A204.1 (cell line): Measurements from ENCODE around the gene HSD17B12.

Experiments
- FAIRE-seq: peaks from 2 replicates; lab custom pipeline; 2012; peaks lifted over from hg19 to GRCh38; lab: Jason Lieb, UNC

Gene HSD17B12

DNA sequence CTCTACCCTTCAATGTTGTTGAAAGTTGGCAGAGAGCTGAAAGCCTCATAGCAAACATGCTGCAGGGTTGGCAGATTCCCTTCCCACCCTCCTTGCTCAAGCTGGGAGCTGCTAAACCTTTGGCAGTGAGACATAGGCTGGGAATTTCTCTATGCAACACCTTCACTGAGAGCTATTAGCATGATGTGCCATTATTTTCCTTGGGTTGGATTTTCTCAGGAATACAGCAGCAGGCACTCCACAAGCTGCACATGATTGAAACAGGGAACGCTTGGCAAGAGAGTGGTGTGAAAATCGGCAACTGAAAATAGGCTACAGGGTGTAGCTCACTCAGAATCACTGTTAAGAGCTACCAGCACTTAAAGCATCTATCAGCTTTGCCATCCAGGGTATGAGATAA, 190.5 kb downstream of the HSD17B12 start:
- FAIRE-seq, result no peak

DNA sequence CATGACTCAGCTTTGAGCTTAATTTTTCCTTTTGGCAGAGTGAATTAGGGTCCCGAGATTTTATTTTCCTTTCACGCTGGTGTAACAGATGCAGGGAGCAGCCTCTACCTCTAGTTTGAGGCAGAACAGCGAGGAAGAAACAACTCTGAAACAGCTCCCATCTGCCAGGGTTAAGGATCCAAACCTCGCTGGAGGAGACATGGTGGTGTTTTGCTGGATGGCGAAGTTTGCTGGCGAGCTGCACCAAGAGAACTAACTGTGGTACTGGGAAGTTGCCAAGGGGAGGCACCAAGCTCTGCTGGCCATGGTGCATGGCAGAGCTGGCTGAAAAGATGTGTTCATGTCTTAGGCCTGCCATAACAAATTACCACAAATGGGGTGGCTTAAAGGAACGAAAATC, 192.5 kb downstream of the HSD17B12 start:
- no peak for FAIRE-seq

DNA sequence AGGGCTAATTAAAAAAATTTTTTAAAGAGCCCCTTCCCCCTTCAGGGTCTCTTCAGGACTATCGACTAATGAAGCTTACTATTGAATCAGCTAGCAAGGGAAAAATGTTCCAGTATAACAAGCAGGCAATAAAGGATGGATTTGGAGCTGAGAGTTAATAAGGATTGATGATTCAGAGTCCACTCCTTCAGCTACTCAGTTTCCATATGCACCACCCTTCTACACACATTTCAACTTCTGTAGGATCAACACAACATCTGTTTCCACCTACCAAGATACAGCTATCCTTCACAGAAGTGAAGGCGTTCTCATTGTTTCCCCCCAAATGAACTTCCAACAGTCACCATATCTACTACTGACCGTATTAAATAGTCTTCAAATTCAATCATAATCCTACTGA, 193.5 kb downstream of the HSD17B12 start:
- no peak for FAIRE-seq

DNA sequence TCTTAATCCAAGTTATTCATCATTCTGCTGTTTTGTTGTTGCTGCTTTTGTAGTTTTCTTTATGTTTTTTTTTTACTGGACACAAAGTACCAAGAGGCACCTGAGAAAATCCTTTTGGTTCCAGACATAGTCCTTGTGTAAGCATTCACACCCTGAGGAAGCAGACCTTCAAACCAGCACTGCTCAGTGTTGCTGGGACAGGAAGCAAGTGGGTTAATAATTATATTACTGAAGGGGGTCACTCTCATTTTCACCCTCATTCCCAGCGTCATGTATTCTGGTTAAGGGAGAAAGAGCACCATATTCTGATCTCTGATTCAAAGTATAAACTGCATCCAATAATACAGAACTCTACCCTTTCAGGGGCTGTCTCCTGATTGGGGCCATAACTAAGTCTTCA, 194.2 kb downstream of the HSD17B12 start:
- no peak for FAIRE-seq

DNA sequence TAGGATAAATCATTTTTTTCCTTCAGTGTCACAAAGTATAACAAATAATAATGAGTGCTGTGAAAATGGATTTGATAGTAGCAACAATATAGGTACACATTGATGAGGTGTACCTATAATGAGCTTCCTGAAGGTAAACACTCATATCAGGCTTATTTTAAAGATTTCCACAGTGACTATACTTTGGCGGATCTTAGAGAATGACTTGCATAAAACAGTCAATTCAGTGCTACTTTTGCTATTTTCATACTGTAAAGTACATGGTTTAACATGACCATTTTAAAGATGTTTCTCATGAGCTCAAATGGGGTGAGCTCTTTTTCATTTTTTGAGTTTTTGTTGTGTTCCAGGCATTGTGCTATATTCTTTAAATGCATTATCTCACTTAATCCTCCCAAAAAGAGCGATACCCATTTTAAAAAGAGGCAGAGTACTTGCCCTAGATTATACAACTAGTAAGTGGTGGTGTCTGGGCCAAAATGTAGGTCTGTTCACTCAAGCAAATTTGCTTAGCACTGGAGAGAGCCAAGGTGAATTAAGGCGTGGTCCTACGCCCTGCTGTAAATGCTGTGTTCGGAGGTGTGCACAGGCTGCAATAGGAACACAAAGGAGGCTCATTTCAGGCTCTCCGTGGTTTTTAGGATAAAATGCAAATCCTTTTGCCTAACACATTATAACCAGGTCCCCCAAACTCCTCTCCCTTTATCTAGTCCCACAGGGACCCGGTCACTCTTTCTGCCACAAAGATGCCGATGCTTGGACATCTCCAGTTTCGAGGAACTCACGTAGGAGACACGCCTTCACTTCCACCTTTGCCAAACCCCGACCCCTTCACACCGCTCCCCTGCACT, 199.5 kb downstream of the HSD17B12 start:
- FAIRE-seq, result no peak

DNA sequence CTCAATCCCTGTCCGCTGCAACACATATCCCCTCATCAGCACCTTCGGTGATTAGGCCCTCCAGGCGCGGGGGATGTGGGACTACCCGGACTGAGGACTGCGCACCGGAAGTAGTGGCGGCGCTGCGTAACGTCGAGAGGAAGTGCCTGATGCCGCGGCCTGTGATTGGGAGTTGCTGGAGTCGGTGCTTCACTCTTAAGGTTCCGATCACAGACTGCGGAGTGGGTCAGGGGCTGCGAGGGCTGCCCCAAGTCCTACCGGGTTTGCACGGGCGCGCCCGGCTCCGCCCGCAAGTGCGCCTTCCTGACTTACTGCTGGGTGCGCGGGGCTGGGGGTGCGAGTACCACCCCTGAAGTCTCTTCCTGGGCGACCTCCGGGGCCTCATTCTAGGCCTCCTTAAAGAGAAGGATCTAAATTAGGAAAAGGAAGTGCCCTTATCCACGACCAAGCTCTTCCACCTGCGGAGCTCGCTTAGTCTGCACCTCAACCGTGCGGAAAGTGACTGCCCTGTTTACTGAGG, 200.2 kb downstream of the HSD17B12 start, which contains the start of gene ALKBH3:
ALKBH3 (plus strand) TSS at position 192 of the 520 bp plus-strand sequence. CDS start 1,822 bp downstream, outside the sequence.
- no peak for FAIRE-seq

DNA sequence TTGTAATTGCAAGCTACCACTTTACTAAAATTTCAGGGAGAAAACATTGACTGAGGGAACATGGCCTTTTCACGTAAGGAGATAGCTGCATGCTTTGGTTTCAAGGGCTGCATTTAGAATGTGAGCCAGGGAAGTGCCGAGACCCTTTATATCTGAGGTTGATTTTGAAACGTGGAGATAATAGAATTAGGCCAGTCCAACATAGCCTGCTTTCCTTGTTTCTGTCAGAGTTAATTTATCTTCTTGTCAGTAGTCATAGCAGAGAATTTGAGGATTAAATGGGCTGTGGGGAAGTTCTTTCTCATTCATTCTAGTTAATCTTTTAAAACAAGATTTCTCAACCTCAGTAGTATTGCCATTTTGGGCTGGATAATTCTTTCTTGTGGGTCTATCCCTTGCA, 212.3 kb downstream of the HSD17B12 start:
- FAIRE-seq, result no peak

DNA sequence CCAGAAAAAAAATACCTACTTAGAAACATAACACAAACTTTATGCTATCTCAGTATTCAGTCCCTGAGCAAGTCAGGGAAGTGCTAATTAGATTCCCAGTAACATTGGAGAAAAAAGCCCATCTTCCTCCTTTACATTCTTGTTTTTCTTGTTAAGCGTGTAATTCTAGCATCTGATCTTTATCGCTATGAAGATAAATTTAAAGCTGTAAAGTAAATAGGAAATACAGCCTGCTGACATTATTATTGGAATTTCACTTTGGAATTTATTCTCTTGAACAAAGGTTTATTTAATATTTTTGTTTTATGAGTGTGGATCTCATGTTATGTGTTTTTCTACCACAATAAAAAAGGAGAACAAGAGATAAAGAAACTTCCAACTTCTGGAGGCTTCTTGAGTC, 214.0 kb downstream of the HSD17B12 start:
- FAIRE-seq, result no peak

DNA sequence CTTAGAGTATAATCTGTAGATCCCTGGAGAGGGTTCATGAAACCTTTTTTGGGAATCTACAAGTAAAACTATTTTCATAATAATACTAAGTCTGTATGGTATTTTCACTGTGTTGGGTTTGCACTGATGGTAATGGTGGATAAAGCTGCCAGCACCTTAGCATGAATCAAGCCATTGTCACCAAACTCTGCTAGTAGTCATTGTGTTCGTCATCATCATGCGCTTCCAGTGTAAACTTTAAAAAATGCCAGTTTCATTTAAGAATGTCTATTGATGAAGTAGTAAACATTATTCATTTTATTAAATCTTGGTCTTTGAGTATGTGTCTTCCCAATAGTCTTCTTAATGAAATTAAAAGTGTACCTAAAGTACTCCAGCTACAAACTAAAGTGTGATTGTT, 215.1 kb downstream of the HSD17B12 start:
- no peak for FAIRE-seq

DNA sequence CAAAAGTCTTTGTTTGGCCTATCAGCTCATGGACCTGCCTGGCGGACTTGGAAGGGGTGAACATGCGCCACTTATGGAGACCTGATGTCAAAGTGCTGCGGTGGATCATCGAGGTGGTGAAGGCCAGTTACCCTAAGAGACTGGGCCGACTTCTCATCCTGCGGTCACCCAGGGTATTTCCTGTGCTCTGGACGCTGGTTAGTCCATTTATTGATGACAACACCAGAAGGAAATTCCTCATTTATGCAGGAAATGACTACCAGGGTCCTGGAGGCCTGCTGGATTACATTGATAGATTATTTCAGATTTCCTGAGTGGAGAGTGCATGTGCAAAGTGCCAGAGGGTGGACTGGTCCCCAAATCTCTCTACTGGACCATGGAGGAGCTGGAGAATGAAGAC, 218.0 kb downstream of the HSD17B12 start:
- no peak for FAIRE-seq

DNA sequence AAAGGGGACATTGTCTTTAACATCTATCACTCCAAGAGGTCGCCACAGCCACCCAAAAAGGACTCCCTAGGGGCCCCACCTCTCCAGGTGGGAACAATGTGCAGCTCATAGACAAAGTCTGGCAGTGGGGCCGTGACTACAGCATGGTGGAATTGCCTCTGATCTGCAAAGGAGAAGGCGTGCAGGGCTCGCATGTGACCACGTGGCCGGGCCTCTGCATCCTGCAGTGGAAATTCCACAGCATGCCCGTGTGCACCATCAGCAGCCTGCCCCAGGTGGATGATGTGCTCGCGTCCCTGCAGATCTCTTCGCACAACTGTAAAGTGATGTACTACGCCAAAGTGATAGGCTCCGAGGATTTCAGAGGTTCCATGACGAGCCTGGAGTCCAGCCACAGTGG, 218.6 kb downstream of the HSD17B12 start:
- FAIRE-seq, result no peak

DNA sequence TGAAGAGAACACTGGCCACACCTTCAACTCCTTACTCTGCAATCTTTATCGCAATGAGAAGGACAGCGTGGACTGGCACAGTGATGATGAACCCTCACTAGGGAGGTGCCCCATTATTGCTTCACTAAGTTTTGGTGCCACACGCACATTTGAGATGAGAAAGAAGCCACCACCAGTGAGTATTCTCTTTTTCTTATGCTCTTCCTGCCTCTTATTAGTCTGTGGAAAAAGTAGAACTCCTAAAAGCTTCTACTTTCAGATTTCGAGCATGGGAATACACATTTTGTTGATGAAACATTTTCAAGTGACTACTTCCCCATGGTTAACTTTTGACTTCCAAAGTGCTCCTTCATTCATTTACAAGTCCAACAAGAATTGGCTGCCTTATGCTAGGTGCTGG, 221.0 kb downstream of the HSD17B12 start:
- no peak for FAIRE-seq

DNA sequence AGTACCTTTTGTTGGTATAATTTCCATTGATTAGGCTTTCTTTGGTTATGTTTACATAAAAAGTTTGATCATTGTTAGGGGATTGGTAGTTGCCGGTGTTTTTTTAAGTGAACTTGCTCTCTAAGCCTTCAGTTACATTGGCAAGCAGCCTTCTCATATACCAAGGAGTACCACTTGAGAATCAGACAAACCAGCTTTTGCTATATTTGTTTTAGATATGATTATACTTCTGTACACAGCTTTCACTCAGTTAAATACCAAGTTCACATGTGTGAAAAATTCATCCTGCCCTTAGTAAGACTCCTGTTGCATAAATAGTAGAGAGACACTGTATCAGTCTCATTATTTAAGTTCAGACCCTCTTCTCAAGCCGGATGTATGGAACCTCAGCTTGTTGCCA, 222.5 kb downstream of the HSD17B12 start:
- no peak for FAIRE-seq

DNA sequence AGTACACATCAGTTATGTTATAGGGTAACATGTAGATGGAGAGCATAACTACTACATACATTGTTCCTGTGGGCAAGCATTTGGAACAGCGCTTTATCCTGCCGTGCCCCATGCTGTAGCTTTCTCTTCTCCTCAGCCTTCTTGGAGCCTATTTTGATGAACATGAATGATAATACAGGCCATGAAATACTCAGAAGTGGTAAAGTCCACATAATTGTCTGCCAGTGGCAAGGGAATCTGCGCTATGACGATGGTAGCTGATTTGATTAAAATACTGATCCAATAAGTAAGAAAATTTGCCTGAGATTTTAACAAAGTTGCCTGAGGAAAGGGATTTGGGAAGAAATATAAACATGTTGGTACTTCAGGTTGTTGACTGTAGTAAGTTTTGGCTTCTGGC, 223.4 kb downstream of the HSD17B12 start:
- FAIRE-seq, result no peak

DNA sequence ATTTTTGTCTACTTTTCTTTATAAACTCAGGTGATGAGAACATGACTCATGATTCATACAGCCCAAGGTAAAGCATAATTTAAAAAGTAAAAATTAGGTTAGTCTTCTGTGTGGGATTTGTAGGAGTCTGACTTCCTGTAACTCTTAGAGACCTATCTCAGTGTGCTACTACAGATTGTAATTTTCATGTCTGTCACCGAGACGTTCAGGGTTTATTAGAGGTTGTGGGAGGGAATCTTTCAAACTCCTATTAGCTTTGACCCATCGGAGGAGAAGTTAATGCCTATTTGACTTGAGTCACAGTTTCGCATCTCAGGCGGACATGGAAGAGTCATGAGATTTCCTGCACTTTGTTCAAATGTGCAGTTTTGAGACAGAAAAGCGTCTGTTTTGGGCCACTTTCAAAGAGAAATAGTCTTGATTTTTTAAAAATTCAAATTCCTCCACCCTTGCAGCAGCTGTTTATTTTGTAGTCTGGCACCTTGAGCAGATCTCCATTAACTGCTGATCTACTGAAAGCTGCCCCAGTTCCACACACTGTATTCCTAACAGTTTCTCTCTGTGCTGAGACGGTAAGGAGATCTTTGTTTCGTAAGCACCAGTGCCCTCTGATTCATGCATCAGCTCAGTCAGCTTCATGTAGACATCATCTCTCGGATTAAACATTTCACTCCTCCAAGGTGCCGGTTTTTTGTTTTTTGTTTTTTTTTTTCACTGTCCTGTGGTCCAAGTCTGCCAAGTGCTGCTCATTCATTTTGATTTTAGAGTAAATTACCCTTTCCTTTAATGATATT, 224.4 kb downstream of the HSD17B12 start:
- FAIRE-seq, result no peak

DNA sequence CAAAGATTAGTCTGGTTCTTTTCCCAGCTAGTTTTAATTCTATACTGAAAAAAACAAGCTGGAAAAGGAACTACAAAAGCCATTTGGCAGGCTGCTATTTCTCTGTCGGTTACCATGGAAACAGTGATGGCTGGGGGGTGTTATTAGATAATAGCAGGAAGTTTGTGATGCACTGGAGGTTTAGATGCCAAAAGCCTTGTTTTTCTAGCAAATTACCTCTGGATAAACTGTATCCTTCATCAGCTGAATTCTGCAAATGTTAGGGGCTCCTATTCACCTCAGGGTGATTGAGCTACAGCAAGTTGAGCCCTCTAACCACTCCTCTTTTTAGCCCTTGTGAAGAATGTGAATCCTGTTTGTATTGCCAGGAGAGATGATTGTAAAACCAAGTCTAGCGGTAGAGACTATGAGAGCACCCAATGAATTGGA, 225.3 kb downstream of the HSD17B12 start:
- FAIRE-seq, result no peak
